Measurements from ENCODE around the gene LRRC75B.
"Not testable (repeated sequence)": the region's sequence is repeated elsewhere in the genome, so short reads cannot be mapped to it uniquely, and the experiment has no call there.

Gene LRRC75B

GRCh38 chr22:24552503-24553286 lies 40.2 kb downstream of the LRRC75B start:
- DNase-seq (ENCODE audit: low spot score in 2 of 2); ATAC-seq (replicated peaks; ENCODE audit: extremely low read depth, poor library complexity, severe bottlenecking); H3K9me3 Mint-ChIP-seq; H3K27me3 Mint-ChIP-seq: not testable (repeated sequence)
- peaks cover 52% of the 10 kb centered on the region for H3K4me1 Mint-ChIP-seq
- peak overlapping the region; percentile 99 for H3K4me3 Mint-ChIP-seq
- peak overlapping the region; percentile 22 for H3K27ac Mint-ChIP-seq (ENCODE audit: low read depth)
- peaks cover 24% of the 10 kb centered on the region for H3K36me3 Mint-ChIP-seq (ENCODE audit: insufficient read depth)

DNA sequence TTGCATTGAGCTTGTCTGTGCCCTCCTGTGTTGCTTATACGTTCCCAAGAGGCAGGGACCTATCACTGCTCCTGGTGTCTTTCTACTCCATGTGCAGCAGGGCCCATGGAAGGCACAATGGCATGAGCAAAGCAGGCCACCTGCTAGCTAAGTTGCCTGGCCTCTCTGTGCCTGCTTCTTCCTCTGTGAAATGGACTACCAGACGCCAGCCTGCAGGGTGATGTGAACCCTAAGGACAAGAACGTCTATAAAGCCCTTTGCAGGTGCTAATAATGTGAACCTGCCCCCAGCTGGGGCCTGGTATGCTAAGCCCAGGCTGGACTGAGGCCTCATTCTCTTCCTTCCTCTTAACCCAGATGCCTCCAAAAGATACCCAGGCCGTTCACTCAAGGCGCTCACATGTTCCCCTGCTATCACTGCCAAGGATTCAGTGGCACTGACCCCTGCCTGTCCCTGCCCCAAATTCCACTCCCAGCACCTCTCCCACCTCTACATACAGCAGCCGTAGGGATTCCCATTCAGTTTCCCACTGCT lies 41.9 kb downstream of the LRRC75B start:
- Mint-ChIP-seq H3K36me3 (ENCODE audit: insufficient read depth) (peaks cover 33% of the 10 kb centered on the region), H3K4me1 (peaks cover 36% of the 10 kb centered on the region), H3K27ac (ENCODE audit: low read depth) (no peak overlapping the region), H3K4me3 (no peak overlapping the region), H3K9me3 (no peaks in the 10 kb centered on the region), H3K27me3 (no peaks in the 10 kb centered on the region)
- DNase-seq (ENCODE audit: low spot score in 2 of 2) = no peak
- ATAC-seq (replicated peaks; ENCODE audit: extremely low read depth, poor library complexity, severe bottlenecking) = no peak

- ATAC-seq (replicated peaks; ENCODE audit: extremely low read depth, poor library complexity, severe bottlenecking) = no peak
- Mint-ChIP-seq H3K27me3 (no peaks in the 10 kb centered on the region), H3K9me3 (no peaks in the 10 kb centered on the region), H3K4me1 (peaks cover 32% of the 10 kb centered on the region), H3K36me3 (ENCODE audit: insufficient read depth) (peaks cover 28% of the 10 kb centered on the region), H3K27ac (ENCODE audit: low read depth) (no peak overlapping the region), H3K4me3 (no peak overlapping the region)
- DNase-seq (ENCODE audit: low spot score in 2 of 2) = no peak
Measured at GRCh38 chr22:24550028-24550901, 42.6 kb downstream of the LRRC75B start.

DNA sequence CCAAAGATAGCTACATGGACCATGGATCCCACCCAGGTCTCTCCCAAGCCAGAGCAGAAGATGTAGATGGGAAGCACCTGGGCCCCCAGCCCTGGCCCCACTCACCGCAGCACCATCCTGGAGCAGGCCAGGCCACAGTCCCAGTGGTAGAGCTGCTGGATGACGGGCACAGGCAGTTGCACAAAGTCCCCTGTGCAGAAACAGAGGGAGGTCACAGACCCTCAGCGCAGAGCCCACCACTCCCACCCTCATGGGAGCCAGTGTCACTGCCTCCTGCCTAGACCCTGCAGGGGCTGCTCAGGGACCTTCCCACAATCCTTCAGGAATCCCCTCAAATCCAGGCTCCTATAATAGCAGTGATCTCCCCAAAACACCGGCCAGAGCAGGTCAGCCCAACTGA lies 44.1 kb downstream of the LRRC75B start:
- Mint-ChIP-seq H3K27me3 (no peaks in the 10 kb centered on the region), H3K27ac (ENCODE audit: low read depth) (no peak overlapping the region), H3K4me1 (peaks cover 24% of the 10 kb centered on the region), H3K4me3 (no peak overlapping the region), H3K9me3 (no peaks in the 10 kb centered on the region), H3K36me3 (ENCODE audit: insufficient read depth) (peaks cover 31% of the 10 kb centered on the region)
- no peak for DNase-seq (ENCODE audit: low spot score in 2 of 2)
- ATAC-seq (replicated peaks; ENCODE audit: extremely low read depth, poor library complexity, severe bottlenecking) = no peak

DNA sequence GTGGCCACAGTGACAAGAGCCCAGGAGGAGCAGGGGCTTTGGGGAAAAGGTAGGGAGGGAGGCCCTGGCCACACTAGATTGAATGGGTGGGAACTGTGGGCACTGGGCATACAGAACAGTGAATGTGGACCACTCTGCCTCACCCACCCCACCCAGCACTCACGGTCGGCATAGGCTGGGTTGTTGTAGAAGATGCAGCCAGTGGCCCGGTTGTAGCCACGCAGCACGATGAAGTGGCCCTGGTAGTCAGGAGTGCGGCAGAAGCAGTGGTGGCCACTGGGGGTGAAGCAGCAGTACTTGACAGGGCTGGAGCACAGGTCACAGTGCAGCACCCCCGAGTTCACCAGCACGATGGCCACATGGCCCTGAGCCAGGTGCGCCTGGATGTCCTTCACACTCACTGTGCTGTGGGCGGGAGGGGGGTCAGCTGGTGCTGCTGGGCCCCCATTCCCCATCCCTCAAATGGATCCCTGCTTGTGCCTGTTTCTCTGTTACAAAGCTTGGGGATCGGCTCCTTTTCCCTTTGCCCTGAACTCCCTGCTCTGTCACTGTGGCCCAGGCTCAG lies 49.1 kb downstream of the LRRC75B start:
- Mint-ChIP-seq H3K9me3 (no peaks in the 10 kb centered on the region), H3K27me3 (no peaks in the 10 kb centered on the region), H3K36me3 (ENCODE audit: insufficient read depth) (peaks cover 40% of the 10 kb centered on the region), H3K4me3 (no peak overlapping the region), H3K27ac (ENCODE audit: low read depth) (no peak overlapping the region), H3K4me1 (no peaks in the 10 kb centered on the region)
- no peak for ATAC-seq (replicated peaks; ENCODE audit: extremely low read depth, poor library complexity, severe bottlenecking)
- no peak for DNase-seq (ENCODE audit: low spot score in 2 of 2)

GRCh38 chr22:24543185-24543601 lies 49.7 kb downstream of the LRRC75B start:
- H3K9me3 Mint-ChIP-seq = no peaks in the 10 kb centered on the region
- H3K4me1 Mint-ChIP-seq = no peaks in the 10 kb centered on the region
- no peak for ATAC-seq (replicated peaks; ENCODE audit: extremely low read depth, poor library complexity, severe bottlenecking)
- H3K27ac Mint-ChIP-seq (ENCODE audit: low read depth) = no peak overlapping the region
- H3K4me3 Mint-ChIP-seq = no peak overlapping the region
- no peaks in the 10 kb centered on the region for H3K27me3 Mint-ChIP-seq
- no peak for DNase-seq (ENCODE audit: low spot score in 2 of 2)
- peaks cover 39% of the 10 kb centered on the region for H3K36me3 Mint-ChIP-seq (ENCODE audit: insufficient read depth)

- DNase-seq (ENCODE audit: low spot score in 2 of 2) = no peak
- Mint-ChIP-seq H3K27ac (ENCODE audit: low read depth) (peak overlapping the region; percentile 29), H3K4me1 (no peaks in the 10 kb centered on the region)
Measured at GRCh38 chr22:24542641-24543040, 50.2 kb downstream of the LRRC75B start.

GRCh38 chr22:24541681-24542515 lies 51.0 kb downstream of the LRRC75B start:
- Mint-ChIP-seq H3K4me1 (no peaks in the 10 kb centered on the region), H3K9me3 (no peaks in the 10 kb centered on the region), H3K4me3 (no peak overlapping the region), H3K27me3 (no peaks in the 10 kb centered on the region), H3K27ac (ENCODE audit: low read depth) (peak overlapping the region; percentile 29), H3K36me3 (ENCODE audit: insufficient read depth) (peaks cover 30% of the 10 kb centered on the region)
- DNase-seq (ENCODE audit: low spot score in 2 of 2) (no peak), ATAC-seq (replicated peaks; ENCODE audit: extremely low read depth, poor library complexity, severe bottlenecking) (no peak)

More at GRCh38 chr22:24542641-24543040, 50.2 kb downstream of the LRRC75B start:
- Mint-ChIP-seq H3K27me3 (no peaks in the 10 kb centered on the region), H3K4me3 (no peak overlapping the region), H3K36me3 (ENCODE audit: insufficient read depth) (peaks cover 35% of the 10 kb centered on the region), H3K9me3 (no peaks in the 10 kb centered on the region)
- no peak for ATAC-seq (replicated peaks; ENCODE audit: extremely low read depth, poor library complexity, severe bottlenecking)

- no peak overlapping the region for H3K27ac Mint-ChIP-seq (ENCODE audit: low read depth)
- no peaks in the 10 kb centered on the region for H3K4me1 Mint-ChIP-seq
- DNase-seq (ENCODE audit: low spot score in 2 of 2) (no peak), ATAC-seq (replicated peaks; ENCODE audit: extremely low read depth, poor library complexity, severe bottlenecking) (no peak)
- H3K9me3 Mint-ChIP-seq = no peaks in the 10 kb centered on the region
- H3K36me3 Mint-ChIP-seq (ENCODE audit: insufficient read depth) = peaks cover 23% of the 10 kb centered on the region
- no peak overlapping the region for H3K4me3 Mint-ChIP-seq
- no peaks in the 10 kb centered on the region for H3K27me3 Mint-ChIP-seq
Measured at GRCh38 chr22:24540470-24540869, 52.4 kb downstream of the LRRC75B start.

DNA sequence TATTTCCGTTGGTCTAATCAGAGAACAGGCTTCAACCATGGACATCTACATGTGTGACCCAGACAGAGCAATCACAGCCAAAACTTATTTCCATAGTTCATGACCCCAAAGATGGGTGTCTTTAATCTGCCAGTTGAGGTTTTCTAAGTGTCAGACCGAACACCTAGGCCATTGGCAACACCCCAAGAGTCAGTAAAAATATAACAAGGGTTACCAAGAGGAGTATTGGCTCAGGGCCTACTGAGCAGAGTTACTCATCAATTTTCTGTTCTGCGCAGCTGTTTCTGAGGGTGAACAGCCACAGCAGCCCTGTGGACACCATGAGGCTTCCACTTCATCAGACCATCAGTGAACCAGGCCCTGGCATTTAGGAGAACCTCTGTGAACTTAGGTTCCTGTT lies 56.8 kb downstream of the LRRC75B start:
- no peaks in the 10 kb centered on the region for H3K27me3 Mint-ChIP-seq
- DNase-seq (ENCODE audit: low spot score in 2 of 2) (no peak), ATAC-seq (replicated peaks; ENCODE audit: extremely low read depth, poor library complexity, severe bottlenecking) (no peak)
- H3K4me1 Mint-ChIP-seq = no peaks in the 10 kb centered on the region
- H3K36me3 Mint-ChIP-seq (ENCODE audit: insufficient read depth) = peaks cover 8% of the 10 kb centered on the region
- H3K9me3 Mint-ChIP-seq = no peaks in the 10 kb centered on the region
- no peak overlapping the region for H3K4me3 Mint-ChIP-seq
- no peak overlapping the region for H3K27ac Mint-ChIP-seq (ENCODE audit: low read depth)

All from central memory CD8-positive, alpha-beta T cell (primary cell).